Ishikawa (cell line): ENCODE data around the gene ASS1.

Source experiments
- CEBPB ChIP-seq: IDR thresholded peaks from 2 replicates; pipeline ENCODE4 v1.6.1; 2012
- CREB1 ChIP-seq: IDR thresholded peaks from 2 replicates; pipeline ENCODE4 v1.6.1; 2012; ENCODE audit warnings: low read depth
- EGR1 ChIP-seq: IDR thresholded peaks from 2 replicates; pipeline ENCODE4 v1.6.1; 2012
- EP300 ChIP-seq: IDR thresholded peaks from 2 replicates; pipeline ENCODE4 v1.6.1; 2012; ENCODE audit warnings: borderline replicate concordance
- FOXM1 ChIP-seq: IDR thresholded peaks from 2 replicates; pipeline ENCODE4 v1.6.1; 2012; ENCODE audit warnings: low read depth, borderline replicate concordance
- MAX ChIP-seq: IDR thresholded peaks from 2 replicates; pipeline ENCODE4 v1.6.1; 2012
- NFIC ChIP-seq: IDR thresholded peaks from 2 replicates; pipeline ENCODE4 v1.6.1; 2012
- RAD21 ChIP-seq: IDR thresholded peaks from 2 replicates; pipeline ENCODE4 v1.6.1; 2012; ENCODE audit warnings: low read depth
- TAF1 ChIP-seq: IDR thresholded peaks from 2 replicates; pipeline ENCODE4 v1.6.1; 2012; ENCODE audit warnings: low read depth, mild to moderate bottlenecking
- TCF12 ChIP-seq: IDR thresholded peaks from 2 replicates; pipeline ENCODE4 v1.6.1; 2012; ENCODE audit warnings: low read depth
- TEAD4 ChIP-seq: IDR thresholded peaks from 2 replicates; pipeline ENCODE4 v1.6.1; 2012
- USF1 ChIP-seq: IDR thresholded peaks from 2 replicates; pipeline ENCODE4 v1.6.1; 2012
- YY1 ChIP-seq: IDR thresholded peaks from 2 replicates; pipeline ENCODE4 v1.6.1; 2012; ENCODE audit warnings: low read depth
- ZBTB7A ChIP-seq: IDR thresholded peaks from 2 replicates; pipeline ENCODE4 v1.6.1; 2012; ENCODE audit warnings: low read depth
- TF ChIP-seq, protein P1 (sequence below): IDR thresholded peaks from 2 replicates; pipeline ENCODE4 v1.6.1; 2012; ENCODE audit warnings: low read depth, mild to moderate bottlenecking

ASS1 gene

DNA sequence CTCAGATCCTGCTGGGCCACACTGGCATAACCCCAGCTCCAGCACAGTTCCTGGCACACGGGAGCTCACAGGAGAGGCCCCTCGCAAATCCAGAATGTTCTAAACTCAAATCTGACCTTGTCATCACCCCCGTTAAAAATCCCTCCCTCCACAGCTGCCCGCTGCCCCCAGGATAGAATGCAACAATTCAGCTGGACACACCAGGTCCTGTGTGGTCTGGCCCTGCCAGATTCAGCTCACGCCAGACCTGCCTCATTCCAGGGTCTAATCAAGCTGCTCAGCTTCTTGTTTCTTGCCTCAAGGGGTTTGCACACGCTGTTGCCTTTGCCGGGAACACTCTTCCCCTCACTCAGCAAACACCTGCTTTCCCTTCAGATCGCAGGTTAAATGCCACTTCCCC lies 45.0 kb upstream of the ASS1 start:
- TF ChIP-seq YY1 (no peak), ZBTB7A (no peak), RAD21 (no peak), TEAD4 (no peak), EGR1 (no peak), NFIC (no peak), EP300 (no peak), FOXM1 (no peak), CEBPB (no peak), USF1 (no peak), TCF12 (no peak), MAX (no peak), CREB1 (no peak), TAF1 (no peak)
- TF ChIP-seq, protein P1, sequence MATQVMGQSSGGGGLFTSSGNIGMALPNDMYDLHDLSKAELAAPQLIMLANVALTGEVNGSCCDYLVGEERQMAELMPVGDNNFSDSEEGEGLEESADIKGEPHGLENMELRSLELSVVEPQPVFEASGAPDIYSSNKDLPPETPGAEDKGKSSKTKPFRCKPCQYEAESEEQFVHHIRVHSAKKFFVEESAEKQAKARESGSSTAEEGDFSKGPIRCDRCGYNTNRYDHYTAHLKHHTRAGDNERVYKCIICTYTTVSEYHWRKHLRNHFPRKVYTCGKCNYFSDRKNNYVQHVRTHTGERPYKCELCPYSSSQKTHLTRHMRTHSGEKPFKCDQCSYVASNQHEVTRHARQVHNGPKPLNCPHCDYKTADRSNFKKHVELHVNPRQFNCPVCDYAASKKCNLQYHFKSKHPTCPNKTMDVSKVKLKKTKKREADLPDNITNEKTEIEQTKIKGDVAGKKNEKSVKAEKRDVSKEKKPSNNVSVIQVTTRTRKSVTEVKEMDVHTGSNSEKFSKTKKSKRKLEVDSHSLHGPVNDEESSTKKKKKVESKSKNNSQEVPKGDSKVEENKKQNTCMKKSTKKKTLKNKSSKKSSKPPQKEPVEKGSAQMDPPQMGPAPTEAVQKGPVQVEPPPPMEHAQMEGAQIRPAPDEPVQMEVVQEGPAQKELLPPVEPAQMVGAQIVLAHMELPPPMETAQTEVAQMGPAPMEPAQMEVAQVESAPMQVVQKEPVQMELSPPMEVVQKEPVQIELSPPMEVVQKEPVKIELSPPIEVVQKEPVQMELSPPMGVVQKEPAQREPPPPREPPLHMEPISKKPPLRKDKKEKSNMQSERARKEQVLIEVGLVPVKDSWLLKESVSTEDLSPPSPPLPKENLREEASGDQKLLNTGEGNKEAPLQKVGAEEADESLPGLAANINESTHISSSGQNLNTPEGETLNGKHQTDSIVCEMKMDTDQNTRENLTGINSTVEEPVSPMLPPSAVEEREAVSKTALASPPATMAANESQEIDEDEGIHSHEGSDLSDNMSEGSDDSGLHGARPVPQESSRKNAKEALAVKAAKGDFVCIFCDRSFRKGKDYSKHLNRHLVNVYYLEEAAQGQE, result no peak

DNA sequence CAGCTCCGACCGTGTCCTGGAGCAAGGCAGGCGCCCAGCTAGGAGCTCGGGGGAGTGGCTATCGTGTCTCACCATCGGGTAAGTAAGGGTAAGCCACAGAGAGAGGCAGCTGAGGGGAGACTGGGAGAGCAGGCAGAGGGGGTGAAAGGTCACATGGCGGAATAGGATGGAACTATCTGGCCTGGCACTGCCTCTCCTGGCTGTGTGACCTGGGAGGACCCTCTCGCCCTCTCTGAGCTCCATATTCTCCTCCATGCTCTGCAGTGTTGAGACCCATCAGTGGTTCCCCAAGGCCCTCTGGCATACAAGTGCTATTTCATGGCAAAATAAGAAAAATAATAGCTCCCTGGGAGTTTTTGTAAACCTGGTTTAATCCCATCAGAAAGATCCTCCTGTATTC lies 43.9 kb upstream of the ASS1 start:
- TF ChIP-seq ZBTB7A, result no peak
- no peak for TF ChIP-seq CEBPB

DNA sequence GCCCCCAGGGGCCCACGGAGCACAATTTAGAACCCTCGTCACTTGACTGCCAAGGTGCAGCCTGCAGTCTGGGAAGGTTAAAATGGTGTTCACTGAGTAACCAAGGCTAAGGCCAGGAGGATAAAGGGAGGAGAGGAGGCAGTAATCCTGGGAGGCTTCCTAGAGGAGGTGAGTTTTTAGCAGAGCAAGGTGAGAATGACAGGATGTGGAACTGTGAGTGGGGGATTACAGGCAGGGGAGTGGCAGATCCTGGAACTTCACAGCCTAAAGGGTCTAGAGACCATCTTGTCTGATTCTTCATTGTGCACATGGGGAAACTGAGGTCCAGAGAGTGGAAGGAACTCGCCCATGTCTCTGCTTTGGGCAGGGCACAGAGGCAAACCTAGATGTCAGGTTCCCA lies 42.5 kb upstream of the ASS1 start:
- no peak for TF ChIP-seq YY1
- TF ChIP-seq FOXM1, result no peak

- TF ChIP-seq TEAD4 (no peak), TCF12 (no peak), CEBPB (no peak), FOXM1 (no peak), NFIC (no peak), RAD21 (no peak), USF1 (no peak), EP300 (no peak), MAX (no peak)
These were observed 41.9 kb upstream of the ASS1 start for GRCh38 chr9:130402645-130403440.

GRCh38 chr9:130405657-130406257 lies 39.0 kb upstream of the ASS1 start:
- TF ChIP-seq TAF1, result no peak
- TF ChIP-seq, protein P1, result no peak
- TF ChIP-seq TEAD4, result no peak
- TF ChIP-seq FOXM1, result no peak
- no peak for TF ChIP-seq RAD21

GRCh38 chr9:130406278-130406895 lies 38.4 kb upstream of the ASS1 start:
- TF ChIP-seq RAD21, result no peak
- TF ChIP-seq TEAD4, result no peak
- no peak for TF ChIP-seq EP300
- TF ChIP-seq CREB1, result no peak
- no peak for TF ChIP-seq MAX
- TF ChIP-seq YY1, result no peak
- no peak for TF ChIP-seq FOXM1
- no peak for TF ChIP-seq EGR1
- TF ChIP-seq TCF12, result no peak
- TF ChIP-seq TAF1, result no peak
- no peak for TF ChIP-seq NFIC
- TF ChIP-seq ZBTB7A, result no peak
- TF ChIP-seq, protein P1, result no peak
